A673 (cell line): Measurements from ENCODE around the gene STOX2. TPM values are rescaled to one million over a fixed set of nuclear protein-coding genes. Genes with fewer than 3 reads are reported as not detected.

ENCODE experiments used
- BruUV-seq: library from RNA; stranded (reverse); fragments of 400-500 nt; replicated peaks from 2 replicates; lab custom pipeline; 2021; lab: Mats Ljungman, UMichigan
- CTCF ChIA-PET: fragments of 300-600 bp; sonication (Branson Sonifier 250); formaldehyde crosslinking; loops from one replicate; lab custom pipeline; 2022; ENCODE audit warnings: antibody characterized with exemption; lab: Charles Lee
- POLR2A ChIA-PET: fragments of 300-600 bp; sonication (Branson Sonifier 250); formaldehyde crosslinking; loops from one replicate; lab custom pipeline; 2022; ENCODE audit warnings: antibody characterized with exemption; ENCODE audit not compliant: low non-redundant PET; lab: Charles Lee
- DNase-seq: peaks from one replicate; pipeline ENCODE4 v3.0.0-alpha.2; 2015; ENCODE audit warnings: low spot score
- H3K27ac ChIP-seq: fragments of 200-600 bp; sonication (generic); 2 replicates; pipeline ENCODE4 v1.5.1; 2016; ENCODE audit warnings: mixed run types, low read depth, mild to moderate bottlenecking, mixed read lengths, antibody characterized with exemption, low read length; ENCODE audit not compliant: poor library complexity, severe bottlenecking
- H3K27me3 ChIP-seq: fragments of 200-600 bp; sonication (generic); replicated peaks from 2 replicates; pipeline ENCODE4 v1.6.1; 2017; ENCODE audit warnings: mixed run types, low read depth, mild to moderate bottlenecking, mixed read lengths, antibody characterized with exemption, low read length; ENCODE audit not compliant: insufficient read depth, poor library complexity
- H3K36me3 ChIP-seq: fragments of 200-600 bp; sonication (generic); 2 replicates; pipeline ENCODE4 v1.6.1; 2016; ENCODE audit warnings: mixed run types, mild to moderate bottlenecking, mixed read lengths, antibody characterized with exemption, low read length; ENCODE audit not compliant: insufficient read depth, poor library complexity, severe bottlenecking
- H3K4me1 ChIP-seq: fragments of 200-600 bp; sonication (generic); 2 replicates; pipeline ENCODE4 v1.6.1; 2017; ENCODE audit warnings: mixed run types, mild to moderate bottlenecking, mixed read lengths, antibody characterized with exemption, low read length; ENCODE audit not compliant: insufficient read depth, poor library complexity, severe bottlenecking
- H3K4me3 ChIP-seq: fragments of 200-600 bp; sonication (generic); 2 replicates; pipeline ENCODE4 v1.5.1; 2016; ENCODE audit warnings: low read depth, mixed run types, mild to moderate bottlenecking, mixed read lengths, low read length; ENCODE audit not compliant: poor library complexity, severe bottlenecking
- H3K9me3 ChIP-seq: fragments of 200-600 bp; sonication (generic); 2 replicates; pipeline ENCODE4 v1.6.1; 2016; ENCODE audit warnings: mixed run types, low read depth, mild to moderate bottlenecking, mixed read lengths, antibody characterized with exemption, low read length; ENCODE audit not compliant: poor library complexity, severe bottlenecking
- CTCF ChIP-seq: fragments of 300-800, 200-600 bp; sonication (generic); conservative IDR thresholded peaks from 2 replicates; pipeline ENCODE4 v1.5.1; 2017; ENCODE audit warnings: low read depth, mild to moderate bottlenecking, antibody characterized with exemption, low read length, moderate library complexity, mixed read lengths
- EZH2 ChIP-seq: fragments of 200-600 bp; sonication (generic); IDR thresholded peaks from 2 replicates; pipeline ENCODE4 v1.6.1; 2017; ENCODE audit warnings: borderline replicate concordance, low read depth, mild to moderate bottlenecking, mixed read lengths, antibody characterized with exemption, low read length; ENCODE audit not compliant: poor library complexity, severe bottlenecking
- intact Hi-C: fragments of 100-400 bp; cut with micrococcal nuclease; formaldehyde crosslinking; loops from one replicate; pipeline ENCODE4 v1.10.0; 2022; ENCODE audit not compliant: unreplicated experiment
- total RNA-seq: library from RNA; stranded (reverse); gene quantifications from 2 replicates; pipeline ENCODE4 v1.2.3, GENCODE V29; 2021

Gene STOX2
- total RNA-seq, 1 experiment from 2014 or later: 2.9 TPM

- Histone ChIP-seq H3K27me3 (no peaks in the 10 kb centered on the region), H3K27ac (no peak overlapping the region), H3K36me3 (no peaks in the 10 kb centered on the region), H3K9me3 (no peaks in the 10 kb centered on the region), H3K4me1 (no peaks in the 10 kb centered on the region), H3K4me3 (no peak overlapping the region)
- CTCF ChIA-PET: interaction anchor here (0.5 kb wide), 1 partner anchor 8 kb away, joined by 4 read pairs; no protein-coding TSS in a partner anchor
- POLR2A ChIA-PET: no interaction called here
- intact Hi-C loops: no loop called here
- DNase-seq: no peak
- TF ChIP-seq CTCF (no peak), EZH2 (no peak)
- no TSS peak for BruUV-seq
Observed at GRCh38 chr4:183999435-183999834, 94.3 kb downstream of the STOX2 start.

GRCh38 chr4:184000457-184001396 is 95.6 kb downstream of the STOX2 start:
- POLR2A ChIA-PET: no interaction called here
- CTCF ChIA-PET: no interaction called here
- no peak for TF ChIP-seq CTCF
- TF ChIP-seq EZH2: no peak
- H3K36me3 ChIP-seq: no peaks in the 10 kb centered on the region
- H3K4me1 ChIP-seq: no peaks in the 10 kb centered on the region
- no peak for DNase-seq
- no peak overlapping the region for H3K27ac ChIP-seq
- no TSS peak for BruUV-seq
- no peaks in the 10 kb centered on the region for H3K9me3 ChIP-seq
- intact Hi-C loops: no loop called here
- no peak overlapping the region for H3K4me3 ChIP-seq
- no peaks in the 10 kb centered on the region for H3K27me3 ChIP-seq

- no TSS peak for BruUV-seq
- TF ChIP-seq EZH2 (no peak), CTCF (no peak)
- Histone ChIP-seq H3K27me3 (no peaks in the 10 kb centered on the region), H3K4me1 (no peaks in the 10 kb centered on the region), H3K27ac (no peak overlapping the region), H3K9me3 (no peaks in the 10 kb centered on the region), H3K36me3 (no peaks in the 10 kb centered on the region), H3K4me3 (no peak overlapping the region)
- POLR2A ChIA-PET: no interaction called here
- intact Hi-C loops: no loop called here
- no peak for DNase-seq
- CTCF ChIA-PET: no interaction called here
Observed at GRCh38 chr4:184003433-184003832, 98.3 kb downstream of the STOX2 start.
